ENCODE data around the gene LMTK2.

- no peak for TF ChIP-seq ZNF274 (IDR thresholded peaks at IDR 0.05; ENCODE audit: low read depth, low read length)
- TF ChIP-seq SUZ12 (IDR thresholded peaks at IDR 0.05; ENCODE audit: extremely low read depth, insufficient read depth, insufficient read length) = no peak
- no peak for TF ChIP-seq YY1 (IDR thresholded peaks at IDR 0.05; ENCODE audit: insufficient read depth, insufficient read length)
Observed at GRCh38 chr7:98232263-98232585, 125.6 kb downstream of the LMTK2 start.
